Breast epithelium (tissue), 3 donors: Measurements from ENCODE around the gene DAPK1.

Experiments
- POLR2AphosphoS5 ChIP-seq, 3 donors: sonication (generic); formaldehyde crosslinking; IDR thresholded peaks; one replicate each; pipeline ENCODE4 v1.6.1; 2017; ENCODE audit warnings: antibody characterized with exemption in 3 of 3
- TF ChIP-seq, protein P1 (sequence below), 3 donors: fragments of 450-650 bp; IDR thresholded peaks; one replicate each; pipeline ENCODE4 v1.5.1; 2016 to 2017; ENCODE audit warnings: antibody characterized with exemption in 3 of 3, mild to moderate bottlenecking in 3 of 3, moderate library complexity in 3 of 3

DNA sequence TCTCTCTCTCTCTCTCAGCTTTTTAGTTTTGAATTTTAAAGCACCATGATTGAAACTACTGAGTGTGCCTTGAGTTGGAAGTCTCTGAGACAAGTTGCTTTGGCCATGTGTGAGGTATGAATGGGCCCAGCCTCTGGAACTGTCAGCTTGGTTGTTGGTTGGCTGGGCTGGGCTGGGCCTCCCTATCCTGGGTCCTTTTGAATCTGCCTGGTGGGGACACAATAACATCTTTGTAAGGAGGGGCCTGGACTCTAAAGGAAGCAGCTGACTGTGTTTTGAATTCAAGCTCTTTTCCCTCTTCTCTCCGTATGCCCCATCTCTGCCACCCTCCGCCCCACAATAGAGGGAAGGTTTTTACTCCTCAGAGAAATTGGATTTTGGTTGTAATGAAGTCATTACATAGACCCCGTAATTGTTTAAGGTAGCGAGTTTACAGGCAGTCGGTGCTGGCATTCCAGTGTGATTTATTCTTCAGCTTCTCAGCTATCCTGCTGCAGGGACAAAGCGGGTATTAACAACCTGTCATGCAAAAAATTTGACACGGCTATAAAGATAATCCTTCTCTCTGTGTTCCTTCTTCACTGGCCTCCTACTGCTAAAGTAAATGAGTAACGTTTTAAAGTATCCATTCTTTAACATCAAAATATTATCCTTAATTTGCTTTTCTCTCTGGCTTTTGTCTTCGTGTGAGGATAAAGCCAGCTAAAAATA is 105.4 kb downstream of the DAPK1 start:
- TF ChIP-seq, protein P1, sequence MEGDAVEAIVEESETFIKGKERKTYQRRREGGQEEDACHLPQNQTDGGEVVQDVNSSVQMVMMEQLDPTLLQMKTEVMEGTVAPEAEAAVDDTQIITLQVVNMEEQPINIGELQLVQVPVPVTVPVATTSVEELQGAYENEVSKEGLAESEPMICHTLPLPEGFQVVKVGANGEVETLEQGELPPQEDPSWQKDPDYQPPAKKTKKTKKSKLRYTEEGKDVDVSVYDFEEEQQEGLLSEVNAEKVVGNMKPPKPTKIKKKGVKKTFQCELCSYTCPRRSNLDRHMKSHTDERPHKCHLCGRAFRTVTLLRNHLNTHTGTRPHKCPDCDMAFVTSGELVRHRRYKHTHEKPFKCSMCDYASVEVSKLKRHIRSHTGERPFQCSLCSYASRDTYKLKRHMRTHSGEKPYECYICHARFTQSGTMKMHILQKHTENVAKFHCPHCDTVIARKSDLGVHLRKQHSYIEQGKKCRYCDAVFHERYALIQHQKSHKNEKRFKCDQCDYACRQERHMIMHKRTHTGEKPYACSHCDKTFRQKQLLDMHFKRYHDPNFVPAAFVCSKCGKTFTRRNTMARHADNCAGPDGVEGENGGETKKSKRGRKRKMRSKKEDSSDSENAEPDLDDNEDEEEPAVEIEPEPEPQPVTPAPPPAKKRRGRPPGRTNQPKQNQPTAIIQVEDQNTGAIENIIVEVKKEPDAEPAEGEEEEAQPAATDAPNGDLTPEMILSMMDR (IDR thresholded peaks at IDR 0.05), result no peak
- TF ChIP-seq POLR2AphosphoS5 (IDR thresholded peaks at IDR 0.05), result no peak
